GM10266 (cell line): Measurements from ENCODE around the gene NHSL1.

Experiments used
- DNase-seq: peaks from one replicate; pipeline ENCODE4 v3.0.0; 2012; ENCODE audit errors: extremely low spot score
- TF ChIP-seq, protein P1 (sequence below): IDR thresholded peaks from 2 replicates; pipeline ENCODE4 v1.5.1; 2012; ENCODE audit warnings: mild to moderate bottlenecking, low read depth; ENCODE audit not compliant: control insufficient read depth, insufficient read depth; ENCODE audit errors: missing control alignments

The NHSL1 gene

DNA sequence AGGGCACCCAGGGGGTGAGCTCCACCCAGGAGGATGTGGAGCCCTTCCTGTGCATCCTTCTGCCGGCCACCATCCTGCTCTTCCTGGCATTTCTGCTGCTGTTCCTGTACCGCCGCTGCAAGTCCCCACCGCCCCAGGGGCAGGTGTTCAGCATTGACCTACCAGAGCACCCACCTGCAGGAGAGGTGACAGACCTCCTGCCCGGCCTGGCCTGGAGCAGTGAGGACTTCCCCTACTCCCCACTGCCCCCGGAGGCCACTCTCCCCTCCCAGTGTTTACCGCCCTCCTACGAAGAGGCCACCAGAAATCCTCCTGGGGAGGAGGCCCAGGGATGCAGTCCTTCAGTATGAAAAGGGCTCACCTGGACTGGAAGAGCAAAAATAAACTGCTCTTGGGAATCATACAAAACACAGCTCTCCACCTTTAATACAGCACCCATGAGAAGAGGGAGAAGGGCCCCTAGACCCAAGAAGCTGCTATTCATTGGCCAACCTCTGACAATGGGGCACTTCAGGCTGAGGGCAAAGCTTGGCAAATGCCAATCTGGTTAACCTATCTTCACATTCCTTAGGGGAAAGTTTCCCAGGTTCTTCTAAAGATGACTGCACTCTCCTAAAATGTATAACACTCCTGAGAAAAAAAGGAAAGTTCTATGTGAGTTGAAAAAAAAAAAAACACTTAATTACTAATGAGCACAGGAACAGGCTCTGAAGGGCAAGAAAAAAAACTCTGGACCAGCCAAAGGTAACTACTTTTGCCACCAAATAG is 116.6 kb downstream of the NHSL1 start:
- no peak for DNase-seq
- TF ChIP-seq, protein P1, sequence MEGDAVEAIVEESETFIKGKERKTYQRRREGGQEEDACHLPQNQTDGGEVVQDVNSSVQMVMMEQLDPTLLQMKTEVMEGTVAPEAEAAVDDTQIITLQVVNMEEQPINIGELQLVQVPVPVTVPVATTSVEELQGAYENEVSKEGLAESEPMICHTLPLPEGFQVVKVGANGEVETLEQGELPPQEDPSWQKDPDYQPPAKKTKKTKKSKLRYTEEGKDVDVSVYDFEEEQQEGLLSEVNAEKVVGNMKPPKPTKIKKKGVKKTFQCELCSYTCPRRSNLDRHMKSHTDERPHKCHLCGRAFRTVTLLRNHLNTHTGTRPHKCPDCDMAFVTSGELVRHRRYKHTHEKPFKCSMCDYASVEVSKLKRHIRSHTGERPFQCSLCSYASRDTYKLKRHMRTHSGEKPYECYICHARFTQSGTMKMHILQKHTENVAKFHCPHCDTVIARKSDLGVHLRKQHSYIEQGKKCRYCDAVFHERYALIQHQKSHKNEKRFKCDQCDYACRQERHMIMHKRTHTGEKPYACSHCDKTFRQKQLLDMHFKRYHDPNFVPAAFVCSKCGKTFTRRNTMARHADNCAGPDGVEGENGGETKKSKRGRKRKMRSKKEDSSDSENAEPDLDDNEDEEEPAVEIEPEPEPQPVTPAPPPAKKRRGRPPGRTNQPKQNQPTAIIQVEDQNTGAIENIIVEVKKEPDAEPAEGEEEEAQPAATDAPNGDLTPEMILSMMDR: no peak

DNA sequence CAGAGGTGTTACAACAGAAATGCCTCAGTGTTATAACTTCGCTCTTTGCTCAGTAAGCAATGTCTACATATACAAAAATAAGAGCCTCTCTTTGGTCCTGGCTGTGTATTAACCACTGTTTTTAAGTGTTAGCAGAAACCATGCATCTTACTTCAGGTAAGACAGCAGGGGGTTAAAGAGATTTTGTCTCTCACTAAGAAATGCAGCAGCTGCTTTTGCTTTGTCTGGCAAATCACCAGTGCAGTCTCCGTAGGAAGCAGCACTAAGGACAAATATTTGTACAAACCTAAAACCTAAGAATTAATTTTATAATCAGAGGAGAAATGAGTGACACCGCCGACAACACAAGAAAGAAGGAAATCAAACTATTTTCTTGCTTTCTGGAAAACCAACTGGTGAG is 120.8 kb downstream of the NHSL1 start:
- TF ChIP-seq, protein P1: no peak
- no peak for DNase-seq

DNA sequence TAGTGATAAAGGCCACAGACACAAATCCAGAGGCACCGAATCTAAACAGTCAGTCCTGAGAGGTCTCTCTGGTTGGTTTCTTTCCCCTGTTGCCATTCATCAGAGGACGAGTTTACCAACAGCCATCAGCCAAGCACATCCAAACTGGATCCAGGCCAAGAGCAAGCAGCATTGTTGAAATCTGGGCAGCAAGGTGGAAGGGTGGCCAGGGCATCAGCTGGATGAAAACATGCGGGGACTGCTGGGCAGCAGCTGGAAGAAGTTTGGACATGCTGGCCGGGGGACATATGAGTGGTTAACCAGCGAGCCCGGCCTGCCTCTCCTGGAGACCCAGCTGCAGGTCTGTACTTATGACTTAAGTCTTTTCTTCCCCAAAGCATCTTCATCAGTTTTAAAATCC is 121.5 kb downstream of the NHSL1 start, which contains the start of gene SMIM28:
Gene SMIM28 (plus strand): TSS at position 62 of the 400 bp plus-strand sequence. CDS start 168 bp downstream, at position 230.
- no peak for DNase-seq
- TF ChIP-seq, protein P1: no peak

DNA sequence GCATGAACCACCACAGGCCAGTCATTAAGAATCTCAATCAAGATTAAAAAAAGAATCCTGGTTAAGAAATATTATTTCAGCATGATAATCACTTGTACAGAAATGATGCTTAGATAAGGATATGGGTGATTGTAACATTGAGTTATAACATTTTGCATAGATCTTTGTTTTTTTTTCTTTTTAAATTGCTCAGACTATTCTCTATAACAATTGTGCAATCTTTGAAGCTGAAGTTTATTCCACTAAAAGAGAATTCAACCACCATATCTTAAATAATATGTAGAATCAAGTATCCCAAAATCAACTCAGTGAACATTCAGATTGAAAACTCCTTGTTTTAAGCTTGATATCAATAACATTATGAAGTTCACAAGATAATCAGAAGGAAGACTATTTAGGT is 122.3 kb downstream of the NHSL1 start:
- TF ChIP-seq, protein P1: no peak
- no peak for DNase-seq

DNA sequence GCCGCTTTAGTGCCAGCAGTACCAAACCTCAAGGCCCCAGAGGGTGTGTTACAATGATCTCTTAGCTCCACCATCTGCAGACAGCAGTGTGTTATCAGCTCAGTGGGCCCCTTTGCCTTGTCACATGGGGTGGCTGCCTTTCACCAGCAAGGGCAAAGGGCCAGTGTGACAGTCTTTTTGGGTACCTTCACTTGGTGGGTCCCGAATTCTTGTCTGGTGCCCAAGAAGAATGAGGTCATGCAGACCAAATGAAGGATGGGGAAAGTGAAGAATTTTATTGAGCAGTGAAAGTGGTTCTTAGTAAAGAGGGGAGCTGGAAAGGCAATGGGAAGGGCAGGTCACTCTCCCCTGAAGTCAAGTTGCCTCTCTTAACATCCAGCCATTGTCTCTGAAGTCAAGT is 124.5 kb downstream of the NHSL1 start:
- TF ChIP-seq, protein P1: no peak
- DNase-seq: no peak

DNA sequence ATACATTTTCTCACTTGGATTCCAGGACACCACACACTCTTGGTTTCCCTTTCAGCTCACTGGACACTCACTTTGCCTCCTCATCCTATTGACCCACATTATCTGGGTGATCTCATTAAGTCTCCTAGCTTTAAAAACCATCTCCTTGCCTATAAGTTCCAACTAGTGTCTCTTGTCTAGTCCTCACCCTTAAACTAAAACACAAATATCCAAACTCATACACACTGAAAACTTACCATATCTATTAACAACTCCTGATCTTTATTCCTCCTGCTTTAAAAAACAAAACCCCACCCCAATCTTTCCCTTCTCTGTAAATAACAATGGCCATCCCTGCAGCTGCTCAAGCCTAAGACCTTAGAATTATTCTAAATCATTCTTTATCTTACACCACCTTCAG is 125.1 kb downstream of the NHSL1 start:
- TF ChIP-seq, protein P1: no peak
- DNase-seq: no peak

DNA sequence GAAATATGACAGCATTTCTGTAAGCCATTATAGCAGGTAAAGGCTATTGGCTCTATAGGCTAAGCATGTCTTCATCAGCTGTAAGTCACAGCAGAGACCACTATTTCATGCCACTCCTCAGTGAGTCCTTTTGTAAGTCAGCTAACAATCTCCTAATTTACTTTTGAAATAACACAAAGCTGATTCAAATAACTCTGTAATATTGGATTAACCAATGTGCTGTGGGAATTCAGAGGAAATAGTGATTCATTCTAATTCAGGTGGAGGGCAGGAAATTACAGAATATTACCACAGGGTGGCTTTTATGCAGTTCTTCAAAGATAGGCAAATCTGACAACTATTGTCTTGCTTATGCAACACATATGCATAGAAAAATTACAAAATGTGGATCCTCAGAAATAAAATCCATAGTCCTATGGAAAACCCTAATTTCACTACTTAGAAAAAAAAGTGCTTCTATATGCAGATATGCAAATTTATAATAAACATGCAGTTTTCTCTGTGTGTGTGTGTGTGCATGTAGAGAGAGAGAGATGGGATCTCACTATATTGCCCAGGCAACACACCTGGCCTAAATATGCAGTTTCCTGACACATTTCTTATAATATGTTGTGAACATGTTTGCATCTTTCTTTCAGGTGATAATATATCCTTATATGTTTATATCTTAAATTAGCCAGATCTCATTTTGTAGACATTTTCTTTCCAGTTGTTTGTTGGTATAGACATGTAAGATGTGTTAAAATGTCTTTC is 126.4 kb downstream of the NHSL1 start:
- TF ChIP-seq, protein P1: no peak
- DNase-seq: no peak
